Stimulated activated CD4-positive, alpha-beta T cell treated with anti-CD3 and anti-CD28 coated beads, Interleukin-4, amount 100 ng/mL, for 24 hours (primary cell): ENCODE results near the gene SYNDIG1.

Experiments used
- DNase-seq: peaks from one replicate; pipeline ENCODE4 v3.0.0-alpha.2; 2020

Gene SYNDIG1

GRCh38 chr20:24589815-24590177 is 120.4 kb downstream of the SYNDIG1 start:
- DNase-seq, result no peak

- DNase-seq, result no peak
These were observed 121.0 kb downstream of the SYNDIG1 start for GRCh38 chr20:24590178-24590982.

GRCh38 chr20:24597051-24597450 is 127.6 kb downstream of the SYNDIG1 start:
- DNase-seq, result no peak

GRCh38 chr20:24598346-24598745 is 128.9 kb downstream of the SYNDIG1 start:
- DNase-seq, result no peak

- no peak for DNase-seq
These were observed 129.6 kb downstream of the SYNDIG1 start for GRCh38 chr20:24598996-24599395.

- no peak for DNase-seq
These were observed 130.6 kb downstream of the SYNDIG1 start for GRCh38 chr20:24600012-24600411.

GRCh38 chr20:24603454-24603853 is 134.0 kb downstream of the SYNDIG1 start:
- DNase-seq, result no peak

- no peak for DNase-seq
These were observed 135.7 kb downstream of the SYNDIG1 start for GRCh38 chr20:24604966-24605665.

- DNase-seq, result no peak
These were observed 136.6 kb downstream of the SYNDIG1 start for GRCh38 chr20:24605937-24606455.

GRCh38 chr20:24607402-24607801 is 138.0 kb downstream of the SYNDIG1 start:
- no peak for DNase-seq

GRCh38 chr20:24608926-24609667 is 139.7 kb downstream of the SYNDIG1 start:
- no peak for DNase-seq

GRCh38 chr20:24609757-24610156 is 140.3 kb downstream of the SYNDIG1 start:
- DNase-seq, result no peak

- no peak for DNase-seq
These were observed 141.1 kb downstream of the SYNDIG1 start for GRCh38 chr20:24610341-24611115.

GRCh38 chr20:24611360-24612140 is 142.1 kb downstream of the SYNDIG1 start:
- no peak for DNase-seq

GRCh38 chr20:24612799-24613775 is 143.7 kb downstream of the SYNDIG1 start:
- DNase-seq, result no peak

- no peak for DNase-seq
These were observed 144.9 kb downstream of the SYNDIG1 start for GRCh38 chr20:24614341-24614740.

GRCh38 chr20:24615353-24615752 is 145.9 kb downstream of the SYNDIG1 start:
- DNase-seq, result no peak

- DNase-seq, result no peak
These were observed 147.0 kb downstream of the SYNDIG1 start for GRCh38 chr20:24616258-24617079.

- DNase-seq, result no peak
These were observed 147.6 kb downstream of the SYNDIG1 start for GRCh38 chr20:24617080-24617432.
